ENCODE data around the gene NSD1.
"Not testable (repeated sequence)": the region's sequence is repeated elsewhere in the genome, so short reads cannot be mapped to it uniquely, and the experiment has no call there.

Gene NSD1

DNA sequence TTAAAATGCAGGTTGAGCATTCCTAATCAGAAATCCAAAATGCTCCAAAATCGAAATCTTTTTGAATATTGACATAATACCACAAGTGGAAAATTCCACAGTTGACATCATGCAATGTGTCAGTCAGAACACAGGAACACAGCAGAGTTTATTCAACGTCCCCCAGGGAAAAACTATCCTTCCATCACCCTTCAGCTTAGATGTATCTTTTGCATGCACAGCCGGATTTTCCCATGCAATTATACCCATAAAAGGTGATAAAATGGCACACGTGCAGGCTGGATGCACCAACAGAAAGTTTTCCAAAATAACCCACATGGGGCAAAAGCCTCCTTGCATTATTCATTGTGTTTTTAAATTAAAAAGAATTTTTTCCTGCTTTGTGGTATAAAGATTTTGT is 98.8 kb downstream of the NSD1 start:
- no peak for DNase-seq

- no peak for DNase-seq
Observed at GRCh38 chr5:177232761-177233160, 99.2 kb downstream of the NSD1 start.

DNA sequence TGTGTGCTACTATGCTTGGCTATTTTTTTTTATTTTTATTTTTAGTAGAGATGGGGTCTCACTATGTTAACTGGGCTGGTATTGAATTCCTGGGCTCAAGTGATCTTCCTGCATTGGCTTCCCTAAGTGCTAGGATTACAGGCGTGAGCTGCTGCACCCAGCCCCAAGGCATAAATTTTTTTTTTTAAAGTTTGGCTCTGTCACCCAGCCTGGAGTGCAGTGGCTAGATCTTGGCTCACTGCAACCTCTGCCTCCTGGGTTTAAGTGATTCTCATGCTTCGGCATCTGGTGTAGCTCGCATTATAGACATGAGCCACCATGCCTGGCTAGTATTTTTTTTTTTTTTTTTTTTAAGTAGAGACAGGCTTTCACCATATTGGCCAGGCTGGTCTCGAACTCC is 99.6 kb downstream of the NSD1 start:
- no peak for DNase-seq

GRCh38 chr5:177233802-177234201 is 100.2 kb downstream of the NSD1 start:
- no peak for DNase-seq

DNA sequence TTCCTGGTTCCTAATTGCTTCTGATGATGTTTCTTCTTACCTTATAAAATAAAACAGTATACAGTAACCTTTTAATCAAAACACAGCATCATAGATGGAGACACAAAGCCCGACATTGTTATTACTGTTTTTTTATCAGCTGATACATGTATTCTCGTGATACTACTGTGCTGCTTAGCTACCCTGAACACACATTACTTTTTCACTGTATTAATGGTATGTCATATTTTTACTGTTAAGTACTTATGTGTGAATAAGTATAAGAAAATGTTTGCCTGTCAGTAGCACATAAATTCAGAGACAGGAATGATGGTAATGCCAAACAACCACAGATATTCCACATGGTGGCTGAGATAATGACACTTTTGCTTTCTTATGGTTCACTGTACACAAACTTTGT is 101.3 kb downstream of the NSD1 start:
- DNase-seq, result no peak

DNA sequence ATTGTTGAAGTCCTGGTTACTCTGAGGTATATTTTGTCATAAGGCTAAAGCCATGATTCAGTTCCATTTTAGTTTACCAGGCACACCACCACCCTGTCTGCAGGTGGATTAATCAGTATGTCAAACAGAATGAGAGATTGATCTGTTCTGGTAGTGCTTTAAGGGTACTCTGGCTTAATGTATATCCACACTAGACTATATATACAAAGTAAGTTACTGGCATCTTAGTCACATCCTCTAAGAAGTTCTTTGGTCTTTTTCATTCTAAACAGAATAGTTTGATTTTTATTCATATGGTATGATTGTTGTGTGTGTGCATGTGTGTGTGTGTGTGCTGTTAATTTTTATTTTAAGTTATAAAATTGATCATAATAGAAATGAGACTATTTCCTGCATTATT is 108.2 kb downstream of the NSD1 start:
- DNase-seq, result no peak

- DNase-seq, result no peak
Observed at GRCh38 chr5:177242304-177242703, 108.7 kb downstream of the NSD1 start.

DNA sequence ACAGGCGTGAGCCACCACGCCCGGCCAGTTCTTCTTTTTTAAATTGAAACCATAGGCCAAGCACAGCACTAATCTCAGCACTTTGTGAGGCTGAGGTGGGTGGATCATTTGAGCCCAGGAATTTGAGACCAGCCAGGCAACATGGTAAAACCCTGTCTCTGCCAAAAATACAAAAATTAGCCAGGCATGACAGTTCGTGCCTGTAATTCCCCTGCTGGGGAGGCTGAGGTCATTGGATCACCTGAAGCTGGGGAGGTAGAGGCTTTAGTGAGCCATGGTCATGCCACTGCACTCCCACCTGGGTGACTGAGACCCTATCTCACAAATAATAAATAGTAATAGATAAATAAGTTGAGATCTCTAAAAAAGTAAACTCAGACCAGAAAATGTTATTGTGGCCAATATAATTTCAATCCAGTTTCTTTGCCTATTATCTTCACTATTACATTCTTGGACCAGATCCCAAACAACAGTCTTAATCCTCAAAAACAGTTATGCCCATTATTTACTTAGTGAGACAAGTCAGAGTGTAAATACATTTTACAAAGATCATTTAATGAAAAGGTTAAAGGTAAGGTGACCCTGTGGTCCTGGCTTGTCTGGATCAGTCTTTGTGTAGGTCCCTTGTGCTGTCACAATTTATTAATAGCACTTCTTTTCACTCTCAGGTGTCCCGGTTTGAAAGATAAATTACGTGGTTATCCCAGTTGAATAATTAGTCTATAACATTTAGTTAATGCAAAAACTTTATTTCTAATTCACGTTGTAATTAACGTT is 116.4 kb downstream of the NSD1 start:
- DNase-seq, result no peak

DNA sequence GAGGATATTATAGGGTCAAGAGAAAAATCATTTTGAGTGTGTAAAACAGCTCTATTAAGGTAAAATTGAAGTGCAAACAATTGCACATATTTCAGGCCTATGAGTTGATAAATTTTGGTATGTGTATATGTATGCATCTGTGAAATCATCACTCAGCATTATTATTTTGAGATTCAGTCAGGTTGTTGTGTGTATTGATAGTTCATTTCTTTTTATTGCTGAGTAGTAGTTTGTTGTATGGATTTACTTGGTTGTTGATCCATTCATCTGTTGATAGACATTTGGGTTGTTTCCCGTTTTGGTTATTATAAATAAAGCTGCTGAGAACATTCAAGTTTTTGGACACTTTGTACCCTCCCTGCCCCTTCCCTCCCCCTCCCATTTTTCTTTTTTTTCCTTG is 119.7 kb downstream of the NSD1 start:
- no peak for DNase-seq

DNA sequence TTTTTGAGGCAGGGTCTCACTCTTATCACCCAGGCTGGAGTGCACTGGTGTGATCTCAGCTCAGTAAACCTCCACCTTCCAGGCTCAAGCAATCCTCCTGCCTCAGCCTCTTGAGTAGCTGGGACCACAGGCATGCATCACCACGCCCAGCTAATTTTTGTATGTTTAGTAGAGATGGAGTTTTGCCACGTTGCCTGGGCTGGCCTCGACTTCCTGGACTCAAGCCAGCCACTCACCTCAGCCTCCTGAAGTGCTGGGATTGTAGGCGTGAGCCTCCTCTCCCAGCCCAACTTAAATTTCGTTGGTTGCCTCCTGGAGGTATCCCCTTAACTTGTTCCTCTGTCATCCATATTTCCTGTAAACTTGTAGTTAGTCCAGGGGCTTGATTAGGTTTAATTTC is 122.7 kb downstream of the NSD1 start:
- DNase-seq, result no peak

DNA sequence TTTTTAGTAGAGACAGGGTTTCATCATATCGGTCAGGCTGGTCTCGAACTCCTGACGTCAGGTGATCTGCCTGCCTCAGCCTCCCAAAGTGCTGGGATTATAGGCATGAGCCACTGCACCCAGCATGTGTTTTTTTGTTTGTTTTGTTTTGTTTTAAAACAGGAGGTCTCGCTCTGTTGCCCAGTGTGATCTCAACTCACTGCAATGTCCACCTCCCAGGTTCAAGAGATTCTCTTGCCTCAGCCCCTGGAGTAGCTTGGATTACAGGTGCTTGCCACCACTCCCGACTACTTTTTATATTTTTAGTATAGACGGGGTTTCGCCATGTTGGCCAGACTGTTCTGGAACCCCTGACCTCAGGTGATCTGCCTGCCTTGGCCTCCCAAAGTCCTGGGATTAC is 125.1 kb downstream of the NSD1 start:
- not testable (repeated sequence) for DNase-seq

DNA sequence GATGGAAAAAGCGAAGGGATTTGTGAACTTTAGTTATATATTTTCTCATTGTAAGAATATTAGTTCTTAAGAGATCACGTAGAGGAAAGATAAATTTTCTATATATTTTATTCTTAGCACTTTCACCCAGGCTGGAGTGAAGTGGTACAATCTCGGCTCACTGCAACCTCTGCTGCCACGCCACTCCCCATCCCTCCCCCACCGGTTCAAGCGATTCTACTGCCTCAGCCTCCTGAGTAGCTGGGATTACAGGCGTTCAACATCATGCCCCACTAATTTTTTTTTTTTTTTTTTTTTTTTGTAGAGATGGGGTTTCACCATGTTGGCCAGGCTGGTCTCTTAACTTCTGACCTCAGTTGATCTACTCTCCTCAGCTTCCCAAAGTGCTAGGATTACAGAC is 127.4 kb downstream of the NSD1 start:
- DNase-seq, result no peak

DNA sequence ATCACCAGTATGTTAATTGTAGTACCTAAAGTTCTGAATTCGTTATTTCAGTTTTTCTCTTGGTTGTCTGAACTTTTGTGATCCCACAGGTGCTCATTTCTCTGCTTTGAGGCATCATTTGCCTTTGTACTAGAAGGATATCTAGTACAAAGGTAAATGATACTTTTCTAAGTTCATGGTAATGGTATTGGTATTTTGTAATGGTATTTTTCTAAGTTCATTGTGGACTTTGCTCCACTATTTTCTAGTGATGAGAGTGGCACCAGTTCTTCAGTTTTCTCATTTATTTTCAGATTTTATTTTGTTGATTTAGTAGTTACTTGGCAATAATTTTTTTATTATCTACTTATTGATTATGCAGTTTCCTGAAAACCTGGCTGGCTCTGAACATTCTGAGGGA is 127.9 kb downstream of the NSD1 start:
- no peak for DNase-seq

GRCh38 chr5:177264178-177264577 is 130.6 kb downstream of the NSD1 start:
- no peak for DNase-seq

GRCh38 chr5:177265395-177265794 is 131.8 kb downstream of the NSD1 start:
- DNase-seq, result no peak

DNA sequence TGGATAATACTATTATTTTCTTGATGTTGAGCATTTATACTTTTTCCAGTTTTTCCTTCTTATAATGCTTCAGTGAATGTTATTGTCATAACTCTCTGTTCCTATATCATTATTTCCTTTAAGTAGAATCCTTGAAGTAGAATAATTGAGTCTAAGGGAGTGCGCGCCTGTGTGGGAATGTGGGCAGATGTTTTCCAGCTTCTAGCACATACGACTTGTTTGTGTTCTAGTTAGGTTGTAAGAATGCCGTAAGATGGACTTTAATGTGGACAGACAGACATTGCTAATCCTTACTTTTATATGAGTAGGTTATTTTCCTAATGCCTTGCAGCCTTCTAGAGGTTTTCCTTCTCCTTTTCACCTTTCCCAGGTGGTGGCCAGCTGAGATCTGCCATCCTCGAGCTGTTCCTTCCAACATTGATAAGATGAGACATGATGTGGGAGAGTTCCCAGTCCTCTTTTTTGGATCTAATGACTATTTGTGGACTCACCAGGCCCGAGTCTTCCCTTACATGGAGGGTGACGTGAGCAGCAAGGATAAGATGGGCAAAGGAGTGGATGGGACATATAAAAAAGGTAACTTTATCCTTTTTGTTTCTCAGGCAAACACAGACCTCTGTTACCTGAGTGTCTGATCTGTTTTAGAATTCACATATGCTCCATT is 135.8 kb downstream of the NSD1 start:
- DNase-seq, result no peak

DNA sequence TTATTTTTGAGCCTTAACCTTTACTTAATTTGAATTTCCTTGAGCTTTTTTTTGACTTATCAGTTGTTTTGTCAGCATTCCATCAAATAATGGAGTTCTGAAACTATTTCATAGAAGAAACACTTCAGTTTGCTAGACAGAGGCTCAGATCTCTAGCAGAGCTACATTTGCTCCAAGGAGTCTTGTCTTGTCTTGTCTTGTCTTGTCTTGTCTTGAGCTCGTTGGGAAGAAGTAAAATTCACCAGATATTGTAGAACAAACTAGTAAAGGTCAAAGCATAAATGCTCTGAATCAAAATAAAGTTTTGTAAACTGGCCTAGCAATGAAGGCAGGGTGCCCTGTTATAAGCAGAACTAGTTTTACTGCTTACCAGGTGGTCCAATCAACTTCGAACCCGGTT is 136.4 kb downstream of the NSD1 start:
- DNase-seq, result no peak

DNA sequence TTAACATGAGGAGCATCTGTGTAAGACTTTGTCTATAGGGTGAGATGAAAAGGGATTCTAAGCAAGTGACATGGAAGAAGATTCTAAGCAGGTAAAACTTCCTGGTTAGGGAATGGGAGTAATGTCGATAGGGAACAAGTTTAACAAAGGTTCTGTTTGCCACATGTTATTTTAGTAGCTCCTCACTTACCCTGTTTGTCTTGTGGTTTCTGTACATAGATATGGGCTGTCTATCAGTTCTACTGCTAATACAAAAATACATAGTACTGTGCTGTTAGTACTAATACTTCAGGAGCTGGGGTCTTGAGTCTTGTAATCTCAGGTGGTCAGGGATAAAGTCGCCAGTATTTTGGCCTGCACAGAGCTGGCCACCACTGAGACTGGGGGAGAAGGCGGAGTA is 137.1 kb downstream of the NSD1 start:
- DNase-seq, result no peak

DNA sequence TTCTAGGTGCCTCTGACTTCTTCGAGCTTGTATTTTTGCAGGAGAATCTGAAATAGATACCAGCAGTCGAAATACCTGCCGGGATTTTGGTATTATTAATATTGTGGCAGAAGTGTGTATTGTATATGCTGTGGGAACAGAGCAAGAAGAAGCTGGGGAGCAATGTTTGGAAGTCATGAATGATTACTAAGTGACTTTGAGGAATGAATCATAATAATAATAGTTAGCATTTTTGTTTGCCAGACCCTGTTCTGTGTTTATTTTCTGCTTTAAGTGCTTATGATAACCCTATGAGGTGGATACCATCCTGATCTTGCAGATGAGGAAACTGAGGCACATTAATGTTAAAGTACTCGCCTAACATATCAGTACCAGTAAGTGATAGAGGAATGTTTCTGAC is 137.5 kb downstream of the NSD1 start:
- no peak for DNase-seq

DNA sequence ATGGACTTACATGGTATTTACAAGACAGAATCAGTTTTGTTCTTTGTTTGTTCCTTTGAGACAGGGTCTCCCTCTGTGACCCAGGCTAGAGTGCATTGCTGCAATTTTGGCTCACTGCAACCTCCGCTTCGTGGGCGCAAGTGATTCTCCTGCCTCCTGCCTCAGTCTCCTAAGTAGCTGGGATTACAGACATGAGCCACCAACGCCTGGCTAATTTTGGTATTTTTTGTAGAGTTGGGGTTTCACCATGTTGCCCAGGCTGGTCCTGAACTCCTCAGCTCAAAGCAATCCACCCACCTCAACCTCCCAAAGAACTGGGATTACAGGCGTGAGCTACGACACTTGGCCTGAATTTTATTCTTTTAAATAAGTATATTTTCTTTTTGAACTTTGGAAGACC is 142.3 kb downstream of the NSD1 start:
- DNase-seq, result no peak

DNA sequence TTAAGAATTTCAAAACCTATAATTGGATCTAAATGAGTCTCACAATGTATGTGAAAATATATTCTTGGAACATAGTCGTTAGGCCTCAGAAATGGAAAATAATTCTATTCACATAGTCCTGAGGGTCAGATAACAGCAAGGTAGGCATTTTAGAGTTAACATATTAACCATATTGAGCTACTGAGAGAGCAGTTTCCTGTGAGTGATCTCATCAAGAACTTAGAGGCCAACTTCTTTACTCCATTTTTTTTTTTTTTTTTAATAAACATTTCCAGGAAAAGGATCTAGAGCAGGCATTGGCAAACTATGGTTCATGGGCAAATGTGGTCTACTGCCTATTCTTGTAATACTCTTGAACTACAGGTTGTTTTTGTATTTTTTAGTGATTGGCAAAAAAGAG is 143.3 kb downstream of the NSD1 start:
- no peak for DNase-seq

DNA sequence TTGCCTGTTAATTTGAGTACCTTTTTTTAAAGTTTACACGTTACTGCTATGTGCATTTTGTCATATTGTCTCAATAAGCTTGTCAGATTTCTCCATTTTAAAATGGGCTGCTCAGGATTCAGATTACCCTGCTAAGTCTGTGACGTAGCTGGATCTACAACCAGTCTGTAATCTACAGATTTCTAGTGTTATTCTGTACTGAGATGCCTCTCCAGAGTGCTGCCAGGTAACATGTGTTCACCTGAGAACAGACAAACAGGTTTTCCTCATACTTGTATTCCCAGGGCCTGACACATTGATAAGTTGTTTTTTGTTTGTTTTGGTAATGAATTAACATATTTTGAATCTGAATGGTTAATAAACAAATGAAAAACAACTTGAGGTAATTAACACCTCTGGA is 154.6 kb downstream of the NSD1 start:
- no peak for DNase-seq

DNA sequence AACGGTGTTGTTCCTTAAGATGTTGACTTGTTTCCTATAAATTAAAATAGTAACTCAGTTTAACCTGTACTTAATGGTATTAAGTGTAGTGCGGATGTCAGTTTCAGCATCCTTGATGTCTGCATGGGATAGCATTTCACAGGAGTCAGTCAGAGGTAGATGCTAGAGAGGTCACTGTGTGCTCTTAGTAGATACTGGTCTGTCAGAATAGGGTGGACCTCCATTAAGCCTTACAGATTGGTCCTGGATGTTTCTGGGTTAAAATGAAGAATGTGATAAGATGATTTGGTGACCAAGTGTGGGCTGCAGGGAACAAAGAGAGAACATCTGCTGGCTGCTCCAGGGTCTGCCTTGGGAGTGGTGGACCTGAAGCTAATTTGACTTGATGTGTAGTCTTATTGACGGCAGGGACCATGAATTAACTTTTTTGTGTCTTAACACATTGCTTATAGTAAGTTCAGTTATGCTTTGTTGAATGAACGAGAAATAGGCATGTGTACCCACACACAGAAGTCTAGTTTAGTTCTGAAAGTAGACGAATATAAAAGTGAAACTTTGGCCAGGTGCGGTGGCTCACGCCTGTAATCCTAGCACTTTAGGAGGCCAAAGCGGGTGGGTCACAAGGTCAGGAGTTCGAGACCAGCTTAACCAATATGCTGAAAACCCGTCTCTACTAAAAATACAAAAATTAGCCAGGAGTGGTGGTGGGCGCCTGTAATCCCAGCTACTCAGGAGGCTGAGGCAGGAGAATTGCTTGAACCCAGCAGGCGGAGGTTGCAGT is 157.4 kb downstream of the NSD1 start:
- DNase-seq, result no peak

DNA sequence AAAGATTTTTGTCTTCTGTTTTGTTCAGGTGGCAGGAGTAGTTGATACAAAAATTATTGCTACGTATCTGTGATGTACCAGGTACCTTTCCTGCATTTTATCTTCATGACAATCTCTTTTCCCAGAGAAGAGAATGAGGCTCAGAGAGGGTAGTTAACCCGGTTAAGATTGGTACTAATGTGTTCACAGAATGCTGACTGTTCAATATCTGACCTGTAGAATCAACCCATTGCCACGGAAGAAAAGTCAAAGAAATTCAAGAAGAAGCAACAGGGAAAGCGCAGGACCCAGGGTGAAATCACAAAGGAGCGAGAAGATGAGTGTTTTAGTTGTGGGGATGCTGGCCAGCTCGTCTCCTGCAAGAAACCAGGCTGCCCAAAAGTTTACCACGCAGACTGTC is 158.2 kb downstream of the NSD1 start:
- DNase-seq, result no peak
